RWPE2 (cell line): ENCODE measurements around the gene GSG1L.

ENCODE experiments used
- ATAC-seq: fragments of 200-7000 bp; cut with Tn5 transposase; 3 replicates; pipeline ENCODE4 v1.9.1; 2021; ENCODE audit warnings: low read depth
- DNase-seq: peaks from one replicate; pipeline ENCODE4 v3.0.0-alpha.2; 2020; ENCODE audit warnings: low spot score
- H3K27ac ChIP-seq: fragments of 450-650 bp; 2 replicates; pipeline ENCODE4 v1.5.1; 2017; ENCODE audit warnings: mild to moderate bottlenecking; ENCODE audit not compliant: poor library complexity, severe bottlenecking
- H3K27me3 ChIP-seq: fragments of 250-450 bp; sonication (Bioruptor Pico); 2 replicates; pipeline ENCODE4 v1.5.1; 2021; ENCODE audit warnings: mild to moderate bottlenecking, moderate library complexity; ENCODE audit not compliant: insufficient read depth, poor library complexity, severe bottlenecking
- H3K36me3 ChIP-seq: fragments of 250-450 bp; sonication (Bioruptor Pico); 2 replicates; pipeline ENCODE4 v1.5.1; 2020; ENCODE audit warnings: low read depth, mild to moderate bottlenecking, moderate library complexity
- H3K4me1 ChIP-seq: fragments of 250-450 bp; sonication (Bioruptor Pico); 2 replicates; pipeline ENCODE4 v1.5.1; 2021; ENCODE audit warnings: mild to moderate bottlenecking, moderate library complexity; ENCODE audit not compliant: insufficient read depth, poor library complexity, severe bottlenecking
- H3K4me3 ChIP-seq: fragments of 250-450 bp; sonication (Bioruptor Pico); 2 replicates; pipeline ENCODE4 v1.5.1; 2021; ENCODE audit warnings: mild to moderate bottlenecking, moderate library complexity; ENCODE audit not compliant: severe bottlenecking
- H3K9me3 ChIP-seq: fragments of 250-450 bp; sonication (Bioruptor Pico); 2 replicates; pipeline ENCODE4 v1.5.1; 2021; ENCODE audit warnings: mild to moderate bottlenecking, moderate library complexity; ENCODE audit not compliant: severe bottlenecking
- TF ChIP-seq, protein P1 (sequence below): fragments of 450-650 bp; IDR thresholded peaks from one replicate; pipeline ENCODE4 v1.5.1; 2017; ENCODE audit warnings: mild to moderate bottlenecking, moderate library complexity; ENCODE audit not compliant: poor library complexity, severe bottlenecking

The GSG1L gene

DNA sequence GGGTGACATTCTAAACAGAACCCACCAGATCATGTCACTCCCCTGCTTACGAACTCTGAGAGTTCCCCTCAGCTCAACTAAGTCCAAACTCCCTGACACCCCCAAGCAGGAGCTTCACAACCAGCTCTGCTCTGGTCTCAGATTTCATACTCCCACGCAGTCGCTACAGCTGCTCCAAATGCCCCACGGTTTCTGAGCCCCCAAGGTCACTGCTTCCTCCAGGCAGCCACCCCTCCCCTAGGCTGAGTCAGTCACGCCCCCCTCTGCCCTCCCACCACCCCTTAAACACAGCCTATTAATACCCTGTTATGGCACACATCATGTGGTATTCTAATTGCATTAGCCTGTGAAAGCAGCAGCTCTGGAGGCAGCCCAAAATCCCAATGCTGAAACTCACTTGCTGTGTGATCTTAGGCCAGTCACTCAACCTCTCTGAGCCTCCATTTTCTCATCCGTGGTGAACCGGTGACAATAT, 51.5 kb downstream of the GSG1L start:
- ATAC-seq, result no peak
- Histone ChIP-seq H3K9me3 (no peaks in the 10 kb centered on the region), H3K36me3 (no peaks in the 10 kb centered on the region), H3K4me3 (no peak overlapping the region), H3K27me3 (no peaks in the 10 kb centered on the region), H3K4me1 (no peaks in the 10 kb centered on the region), H3K27ac (no peak overlapping the region)
- no peak for DNase-seq
- TF ChIP-seq, protein P1, sequence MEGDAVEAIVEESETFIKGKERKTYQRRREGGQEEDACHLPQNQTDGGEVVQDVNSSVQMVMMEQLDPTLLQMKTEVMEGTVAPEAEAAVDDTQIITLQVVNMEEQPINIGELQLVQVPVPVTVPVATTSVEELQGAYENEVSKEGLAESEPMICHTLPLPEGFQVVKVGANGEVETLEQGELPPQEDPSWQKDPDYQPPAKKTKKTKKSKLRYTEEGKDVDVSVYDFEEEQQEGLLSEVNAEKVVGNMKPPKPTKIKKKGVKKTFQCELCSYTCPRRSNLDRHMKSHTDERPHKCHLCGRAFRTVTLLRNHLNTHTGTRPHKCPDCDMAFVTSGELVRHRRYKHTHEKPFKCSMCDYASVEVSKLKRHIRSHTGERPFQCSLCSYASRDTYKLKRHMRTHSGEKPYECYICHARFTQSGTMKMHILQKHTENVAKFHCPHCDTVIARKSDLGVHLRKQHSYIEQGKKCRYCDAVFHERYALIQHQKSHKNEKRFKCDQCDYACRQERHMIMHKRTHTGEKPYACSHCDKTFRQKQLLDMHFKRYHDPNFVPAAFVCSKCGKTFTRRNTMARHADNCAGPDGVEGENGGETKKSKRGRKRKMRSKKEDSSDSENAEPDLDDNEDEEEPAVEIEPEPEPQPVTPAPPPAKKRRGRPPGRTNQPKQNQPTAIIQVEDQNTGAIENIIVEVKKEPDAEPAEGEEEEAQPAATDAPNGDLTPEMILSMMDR, result no peak

DNA sequence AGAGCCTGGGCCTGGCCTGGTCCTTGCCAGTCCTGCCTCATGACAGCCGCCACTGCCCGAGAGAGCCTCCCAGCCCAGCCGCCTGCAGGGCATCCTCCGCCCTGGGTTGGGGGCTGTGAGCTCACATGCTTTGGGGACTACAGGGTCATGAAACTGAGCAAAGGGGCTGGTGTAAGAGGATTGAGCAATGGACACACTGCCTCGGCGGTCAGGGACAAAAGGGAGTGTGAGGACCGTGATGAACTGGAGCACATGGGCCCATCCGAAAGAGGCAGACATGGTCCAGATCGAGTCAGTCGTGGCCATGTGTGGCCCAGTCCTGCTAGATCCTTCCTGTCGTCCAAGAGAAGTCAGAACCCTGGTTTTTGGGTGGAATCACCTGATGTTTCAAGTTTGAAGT, 52.3 kb downstream of the GSG1L start:
- no peaks in the 10 kb centered on the region for H3K36me3 ChIP-seq
- no peaks in the 10 kb centered on the region for H3K27me3 ChIP-seq
- ATAC-seq (no peak), DNase-seq (no peak)
- H3K4me1 ChIP-seq, result no peaks in the 10 kb centered on the region
- no peaks in the 10 kb centered on the region for H3K9me3 ChIP-seq
- H3K27ac ChIP-seq, result no peak overlapping the region
- TF ChIP-seq, protein P1, result no peak
- H3K4me3 ChIP-seq, result no peak overlapping the region

DNA sequence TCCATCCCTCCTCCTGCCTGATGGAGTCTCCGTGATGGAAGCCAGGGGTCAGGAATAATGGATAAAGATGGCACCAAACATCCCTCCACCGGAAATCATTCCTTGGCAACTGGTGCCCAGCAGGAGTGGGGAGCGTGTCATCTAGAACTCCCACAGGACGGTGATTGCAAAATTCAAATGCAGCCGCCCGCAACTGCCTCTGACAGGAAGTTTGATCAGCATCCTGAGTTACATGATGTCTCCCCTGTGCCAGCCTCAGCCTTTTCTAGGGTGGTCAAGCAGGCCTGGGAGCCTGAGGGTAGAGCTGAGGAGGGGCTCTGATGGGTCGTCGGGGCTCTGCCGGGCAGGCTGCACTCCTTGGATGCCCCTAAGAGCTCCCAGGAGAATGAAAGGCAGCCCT, 52.8 kb downstream of the GSG1L start:
- no peaks in the 10 kb centered on the region for H3K9me3 ChIP-seq
- H3K4me1 ChIP-seq, result no peaks in the 10 kb centered on the region
- TF ChIP-seq, protein P1, result no peak
- H3K36me3 ChIP-seq, result no peaks in the 10 kb centered on the region
- no peak overlapping the region for H3K4me3 ChIP-seq
- H3K27me3 ChIP-seq, result no peaks in the 10 kb centered on the region
- DNase-seq (no peak), ATAC-seq (no peak)
- H3K27ac ChIP-seq, result no peak overlapping the region

DNA sequence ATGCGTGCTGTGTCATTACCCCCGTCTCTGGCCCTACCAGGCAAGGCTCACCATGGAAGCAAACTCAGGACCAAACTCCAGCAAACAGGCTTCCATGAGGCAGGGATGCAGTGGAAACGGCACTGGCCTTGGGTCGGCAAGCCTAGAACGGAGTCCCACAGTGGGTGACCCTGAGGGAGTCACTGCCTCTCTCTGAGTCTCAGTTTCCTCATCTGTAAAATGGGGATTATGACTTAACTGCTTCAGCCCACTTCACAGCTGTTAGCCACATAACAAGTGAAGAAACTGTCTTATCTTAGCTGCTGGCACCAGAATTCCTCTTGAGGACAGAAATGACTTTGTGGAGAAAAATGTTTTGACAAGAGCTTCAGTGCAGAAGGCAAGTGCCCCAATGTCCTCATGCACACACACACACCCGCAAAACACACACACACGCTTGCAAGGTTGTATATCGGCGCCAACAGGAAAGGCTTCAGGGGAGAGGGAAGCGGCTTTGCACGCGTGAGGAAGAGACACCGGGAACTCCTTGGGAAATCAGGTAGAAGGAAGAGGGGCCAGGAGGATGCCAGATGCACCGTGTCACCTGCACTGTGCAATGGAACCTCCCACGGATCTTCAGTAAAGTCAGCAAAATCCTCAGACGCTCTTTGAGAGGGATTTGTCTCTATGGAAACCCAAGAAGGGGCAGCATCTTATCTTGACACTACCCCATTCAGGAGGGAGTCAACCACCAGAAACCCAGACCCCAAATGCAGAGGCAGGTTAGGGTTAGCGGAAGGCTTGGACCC, 53.7 kb downstream of the GSG1L start:
- no peak for DNase-seq
- no peaks in the 10 kb centered on the region for H3K27me3 ChIP-seq
- no peaks in the 10 kb centered on the region for H3K4me1 ChIP-seq
- H3K9me3 ChIP-seq, result no peaks in the 10 kb centered on the region
- TF ChIP-seq, protein P1, result no peak
- no peak overlapping the region for H3K27ac ChIP-seq
- no peak overlapping the region for H3K4me3 ChIP-seq
- ATAC-seq, result no peak
- H3K36me3 ChIP-seq, result no peaks in the 10 kb centered on the region

GRCh38 chr16:28003923-28004322, 59.6 kb downstream of the GSG1L start:
- H3K27ac ChIP-seq, result no peak overlapping the region
- DNase-seq (no peak), ATAC-seq (no peak)
- TF ChIP-seq, protein P1, result no peak
- no peaks in the 10 kb centered on the region for H3K9me3 ChIP-seq
- no peaks in the 10 kb centered on the region for H3K27me3 ChIP-seq
- H3K4me1 ChIP-seq, result no peaks in the 10 kb centered on the region
- no peak overlapping the region for H3K4me3 ChIP-seq
- H3K36me3 ChIP-seq, result no peaks in the 10 kb centered on the region
